NCI-H2107 treated with DMSO at 0.1 percent for 48 hours (cell line): ENCODE measurements around the gene OR4D11.
"Not testable (repeated sequence)": the region's sequence is repeated elsewhere in the genome, so short reads cannot be mapped to it uniquely, and the experiment has no call there.

ENCODE experiments used
- DNase-seq: peaks from one replicate; lab custom pipeline; 2025; ENCODE audit not compliant: unreplicated experiment; lab: John Stamatoyannopoulos, UW

The OR4D11 gene

DNA sequence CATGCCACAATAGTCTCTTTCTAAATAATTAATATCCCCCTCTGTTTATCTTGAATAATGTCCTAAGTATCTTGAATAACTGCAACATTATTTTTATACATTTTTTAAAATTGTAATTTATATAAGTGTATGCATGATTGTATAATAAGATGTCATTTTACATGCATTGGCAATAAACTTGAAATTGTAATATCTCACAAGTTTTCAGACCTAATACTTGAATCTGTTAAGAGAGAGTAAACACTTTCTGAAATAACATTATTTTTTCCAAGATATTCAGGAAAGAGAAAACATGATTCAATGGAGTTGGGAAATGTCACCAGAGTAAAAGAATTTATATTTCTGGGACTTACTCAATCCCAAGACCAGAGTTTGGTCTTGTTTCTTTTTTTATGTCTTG, at the start of gene OR4D11:
Gene OR4D11, plus strand, starts transcription at position 301 of the 400 bp plus-strand sequence. Its CDS starts 0 bp downstream, at position 301.
- DNase-seq: no peak

DNA sequence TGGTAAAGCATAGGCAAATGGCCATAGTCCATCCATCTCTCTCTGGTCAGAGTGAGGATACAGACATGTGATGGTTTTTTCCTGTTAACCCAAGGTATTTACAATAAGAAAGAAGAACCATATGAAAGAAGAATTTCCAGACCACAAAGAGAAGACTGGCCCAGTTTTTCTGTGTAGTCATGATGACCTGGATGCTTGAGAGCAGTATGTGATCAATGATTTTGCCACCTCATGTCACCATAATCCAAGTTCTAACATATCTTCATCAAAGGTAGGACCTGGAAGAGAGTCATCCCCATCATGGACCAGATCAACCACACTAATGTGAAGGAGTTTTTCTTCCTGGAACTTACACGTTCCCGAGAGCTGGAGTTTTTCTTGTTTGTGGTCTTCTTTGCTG, 46.7 kb upstream of the OR4D11 start, which contains the start of gene OR4D6:
Gene OR4D6, plus strand, starts transcription at position 301 of the 400 bp plus-strand sequence. Its CDS starts 0 bp downstream, at position 301.
- no peak for DNase-seq

DNA sequence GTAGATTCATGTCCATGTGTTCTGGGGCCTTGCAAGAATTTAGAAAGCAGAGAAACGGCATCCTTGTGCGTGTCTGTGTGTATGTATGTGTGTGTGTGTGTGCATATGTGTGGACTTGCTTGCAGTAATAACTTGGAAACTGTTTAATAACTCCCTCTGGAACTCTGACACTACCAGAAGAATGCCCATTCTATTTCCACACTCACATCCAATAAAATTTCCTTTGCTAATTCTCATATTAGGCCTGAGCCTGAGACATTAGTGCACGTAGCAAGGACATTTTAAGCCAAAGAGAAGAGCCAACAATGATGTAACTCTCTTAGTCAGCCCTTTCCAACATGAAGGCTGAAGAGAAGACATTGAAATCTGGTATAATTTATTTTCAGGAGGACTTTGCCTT, 43.5 kb upstream of the OR4D11 start:
- DNase-seq: no peak

DNA sequence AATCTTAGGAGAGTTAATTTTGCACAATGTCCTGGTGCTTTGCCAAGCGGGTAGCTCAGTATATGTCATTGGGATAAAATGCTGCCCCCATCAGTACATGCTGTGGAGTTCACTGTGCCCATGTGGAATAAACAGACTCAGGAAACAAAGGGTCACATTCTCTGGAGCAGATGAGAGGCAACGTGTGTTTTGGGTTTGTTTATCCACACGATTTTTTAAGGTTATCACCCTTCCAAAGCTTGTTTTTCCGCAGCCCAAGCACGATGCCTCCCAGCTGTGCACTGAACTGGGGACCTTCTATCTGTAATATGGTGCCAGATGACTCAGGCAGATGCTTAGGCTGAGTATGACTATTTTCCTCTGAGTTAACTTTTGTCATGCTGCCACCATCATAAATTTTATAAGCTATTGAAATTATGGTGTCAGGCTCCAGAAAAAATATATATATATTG, 40.2 kb upstream of the OR4D11 start:
- no peak for DNase-seq

DNA sequence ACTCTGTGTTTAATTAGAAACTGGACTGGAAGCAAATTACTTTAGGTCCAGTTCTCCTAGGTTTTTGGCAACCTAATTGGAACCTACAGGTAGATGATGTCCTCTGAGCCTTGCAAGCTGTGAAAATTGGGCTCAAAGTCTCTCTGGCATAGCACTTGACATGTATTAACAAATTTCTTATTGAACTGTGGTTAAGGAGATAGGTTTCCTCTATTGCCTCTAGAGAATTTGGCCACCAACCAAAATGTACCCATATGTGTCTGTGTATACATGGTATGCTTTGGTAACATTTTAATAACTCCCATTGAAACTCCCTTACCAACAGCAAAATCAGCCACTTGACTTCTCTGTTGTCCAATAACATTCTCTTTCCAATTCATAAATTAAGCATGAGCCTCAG, 30.4 kb upstream of the OR4D11 start, which contains the start of gene OR4D10:
Gene OR4D10, plus strand, starts transcription at position 301 of the 400 bp plus-strand sequence. CDS start 4,115 bp downstream, outside the sequence.
- DNase-seq: no peak

DNA sequence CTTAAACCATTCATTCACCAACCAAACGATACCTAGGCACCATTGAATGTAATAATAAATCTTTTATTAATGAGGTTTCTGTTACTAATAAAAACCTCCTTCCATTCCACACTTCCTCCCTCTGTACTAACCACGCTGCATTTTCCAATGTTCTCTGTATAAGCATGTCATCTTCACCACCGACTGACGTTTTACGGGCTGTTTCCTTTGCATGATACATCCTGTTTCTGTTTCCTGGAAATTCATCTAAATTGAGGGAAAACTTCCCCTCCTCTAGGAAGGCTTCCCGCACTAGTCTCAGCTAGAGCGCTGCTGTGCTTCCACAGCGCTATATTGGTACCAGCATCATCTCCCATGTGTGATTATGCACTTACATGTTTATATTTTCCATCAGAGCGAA, 28.2 kb upstream of the OR4D11 start:
- DNase-seq: no peak

DNA sequence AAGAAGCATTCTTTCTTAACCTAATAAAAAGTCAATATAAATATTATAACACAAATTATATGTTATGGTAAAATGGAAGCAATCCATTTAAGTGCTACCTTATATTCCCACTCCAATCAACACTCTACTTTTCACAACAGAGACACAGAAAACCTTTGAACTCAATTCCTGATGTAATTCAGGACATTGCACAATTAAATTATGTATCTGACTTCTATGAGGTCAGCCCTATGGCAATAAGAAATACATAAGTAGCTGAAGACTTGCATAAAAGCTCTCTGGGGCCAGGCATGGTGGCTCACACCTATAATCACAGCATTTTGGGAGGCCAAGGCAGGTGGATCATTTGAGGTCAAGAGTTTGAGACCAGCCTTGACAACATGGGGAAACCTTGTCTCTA, 23.5 kb upstream of the OR4D11 start:
- DNase-seq: no peak

DNA sequence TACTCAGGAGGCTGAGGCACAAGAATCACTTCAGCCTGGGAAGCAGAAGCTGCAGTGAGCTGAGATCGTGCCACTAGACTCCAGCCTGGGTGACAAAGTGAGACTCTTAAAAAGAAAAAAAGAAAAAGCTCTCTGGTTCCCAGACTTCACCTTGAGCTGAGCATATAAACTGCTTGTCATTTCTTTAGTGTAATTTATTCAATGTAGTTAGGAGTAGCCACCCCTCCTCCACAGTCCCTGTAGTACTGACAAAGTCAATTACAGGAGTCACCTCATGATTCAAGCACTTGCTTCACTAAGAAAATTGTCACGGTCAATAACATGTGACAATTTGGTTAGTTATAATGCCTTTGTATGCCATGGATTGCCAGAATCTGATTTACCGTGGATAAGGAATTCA, 23.0 kb upstream of the OR4D11 start:
- DNase-seq: no peak

DNA sequence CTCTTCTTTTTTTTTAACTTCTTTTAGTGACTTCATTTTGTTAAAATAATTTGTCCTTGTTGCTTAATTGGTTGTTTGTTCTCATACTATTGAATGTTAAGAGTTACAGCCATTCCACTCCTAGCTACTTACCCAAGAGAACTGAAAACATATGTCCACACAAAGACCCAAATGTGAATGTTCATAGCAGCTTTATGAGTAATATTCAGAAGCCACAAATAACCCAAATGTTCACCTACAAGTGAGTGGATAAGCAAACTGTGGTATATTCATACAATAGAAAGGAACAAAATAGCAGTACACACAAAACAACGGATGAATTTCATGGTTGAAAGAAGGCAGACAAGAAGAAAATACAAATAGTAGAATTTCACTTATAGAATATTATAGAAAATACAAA, 1.4 kb upstream of the OR4D11 start:
- no peak for DNase-seq

DNA sequence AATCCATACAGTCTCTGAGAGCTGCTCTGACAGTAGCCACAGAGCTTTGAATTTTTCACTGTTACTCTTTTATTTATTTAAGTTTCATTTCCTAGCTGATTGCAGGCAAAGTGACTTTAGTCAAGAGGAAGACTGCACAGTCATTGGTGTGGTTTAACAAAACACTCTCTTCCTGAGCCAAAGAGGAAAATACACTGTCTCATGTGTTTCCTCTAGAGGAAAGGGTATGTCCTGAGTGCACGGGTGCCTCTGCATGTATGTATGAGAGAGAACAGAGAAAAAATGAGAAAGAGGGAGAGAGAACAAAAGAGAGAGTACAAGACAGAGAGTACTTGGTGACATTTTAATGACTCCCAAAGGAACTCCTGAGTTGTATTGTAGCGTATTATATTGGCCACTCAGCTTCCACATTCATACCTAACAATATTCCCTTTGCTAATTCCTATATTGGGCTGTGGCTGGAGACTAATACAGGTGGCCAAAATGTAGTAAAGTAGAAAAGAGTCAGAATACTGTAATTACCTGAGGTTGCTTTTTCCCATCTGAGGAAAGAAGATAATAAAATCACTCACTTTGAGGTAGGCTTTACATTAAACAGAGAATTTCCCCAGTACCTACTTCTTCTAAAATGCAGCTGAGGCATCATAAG, 7.7 kb downstream of the OR4D11 start, which contains the start of gene OR4D9:
Gene OR4D9, plus strand, starts transcription at position 599 of the 649 bp plus-strand sequence. CDS start 3,374 bp downstream, outside the sequence.
- no peak for DNase-seq

DNA sequence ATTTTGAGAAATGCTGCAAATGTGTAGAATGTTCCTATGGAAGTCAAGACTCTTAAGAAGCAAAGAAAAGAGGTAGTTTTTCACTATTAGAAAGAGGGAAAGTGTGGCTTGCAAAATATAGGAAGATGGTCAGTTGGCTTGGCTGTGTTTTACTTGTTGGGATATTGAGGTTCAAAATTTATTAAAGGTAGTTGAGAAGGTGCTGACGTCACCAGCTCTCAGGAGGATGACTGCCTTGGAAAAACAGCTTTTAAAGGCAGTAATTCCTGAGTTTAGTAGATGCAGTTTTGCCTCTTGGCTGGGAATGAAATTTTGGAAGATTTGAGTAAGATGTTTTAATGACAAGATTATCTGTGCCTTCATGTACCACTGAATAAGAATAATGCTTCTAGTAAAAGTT, 8.3 kb downstream of the OR4D11 start:
- DNase-seq: no peak

DNA sequence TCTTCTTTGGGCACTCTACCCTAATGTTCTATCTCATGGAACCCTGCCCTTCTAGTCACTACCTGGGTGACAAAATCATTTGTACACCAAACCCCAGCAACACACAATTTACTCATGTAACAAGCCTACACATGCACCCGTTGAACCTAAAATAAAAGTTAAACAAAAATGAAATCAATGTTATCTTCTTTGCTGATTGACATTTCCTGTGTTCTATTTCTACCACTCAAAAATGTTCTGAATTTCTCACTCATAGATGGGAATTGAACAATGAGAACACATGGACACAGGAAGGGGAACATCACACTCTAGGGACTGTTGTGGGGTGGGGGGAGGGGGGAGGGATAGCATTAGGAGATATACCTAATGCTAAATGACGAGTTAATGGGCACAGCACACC, 16.8 kb downstream of the OR4D11 start:
- DNase-seq: not testable (repeated sequence)

DNA sequence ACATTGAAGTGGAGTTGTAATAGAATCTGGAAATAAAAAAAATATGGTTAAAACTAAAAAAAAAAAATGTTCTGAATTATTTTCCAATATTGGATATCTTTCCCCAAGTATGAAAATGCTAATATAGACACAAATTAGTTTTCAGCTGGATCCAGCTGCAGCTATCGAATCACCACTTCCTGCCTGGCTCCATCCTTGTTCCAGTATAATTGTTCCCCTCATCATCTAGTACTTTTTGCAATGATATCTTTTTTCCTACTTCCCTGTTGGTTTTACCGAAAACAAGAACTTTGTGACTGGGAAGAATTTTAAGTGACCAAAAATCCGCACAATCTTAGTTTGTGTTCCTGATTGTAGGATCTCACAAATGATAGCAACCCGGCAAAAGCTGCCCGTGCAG, 17.4 kb downstream of the OR4D11 start:
- DNase-seq: no peak

DNA sequence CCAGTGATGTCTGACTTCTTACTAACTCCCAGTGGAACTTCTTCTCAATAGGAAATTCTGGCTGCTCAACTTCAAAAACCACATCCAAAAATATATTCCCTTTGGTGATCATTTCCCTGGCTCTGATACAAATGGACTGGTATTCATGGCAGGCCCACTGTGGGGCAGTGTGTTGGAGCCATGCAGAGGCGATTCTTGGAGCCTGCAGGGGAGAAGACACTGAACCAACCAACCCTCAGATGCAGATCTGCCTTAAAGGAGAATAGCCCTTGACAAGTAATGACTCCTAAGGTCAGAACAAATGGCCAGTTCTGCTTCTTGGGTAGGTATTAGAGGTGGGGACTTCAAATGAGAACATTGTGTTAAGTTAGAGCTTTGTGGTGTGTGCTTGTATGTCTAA, 20.2 kb downstream of the OR4D11 start:
- no peak for DNase-seq

DNA sequence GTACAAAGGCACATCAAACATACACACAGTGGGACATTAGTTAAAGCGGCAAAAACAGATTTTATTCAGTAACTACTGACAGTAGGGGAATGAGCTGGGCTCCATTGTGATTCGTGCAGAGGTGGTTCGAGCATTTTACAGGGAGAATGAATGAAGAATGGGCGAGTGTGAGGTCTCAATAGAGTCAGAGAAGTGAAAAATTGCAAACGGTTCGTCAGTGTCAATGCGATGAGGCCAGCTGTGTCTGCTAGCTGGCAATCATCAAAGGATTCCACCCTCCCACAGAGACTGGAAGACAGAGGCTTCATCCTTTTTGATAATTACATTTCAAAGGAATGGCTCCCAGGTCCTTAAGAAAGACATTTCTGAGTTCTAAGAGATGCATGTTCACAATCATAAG, 25.3 kb downstream of the OR4D11 start:
- DNase-seq: no peak

DNA sequence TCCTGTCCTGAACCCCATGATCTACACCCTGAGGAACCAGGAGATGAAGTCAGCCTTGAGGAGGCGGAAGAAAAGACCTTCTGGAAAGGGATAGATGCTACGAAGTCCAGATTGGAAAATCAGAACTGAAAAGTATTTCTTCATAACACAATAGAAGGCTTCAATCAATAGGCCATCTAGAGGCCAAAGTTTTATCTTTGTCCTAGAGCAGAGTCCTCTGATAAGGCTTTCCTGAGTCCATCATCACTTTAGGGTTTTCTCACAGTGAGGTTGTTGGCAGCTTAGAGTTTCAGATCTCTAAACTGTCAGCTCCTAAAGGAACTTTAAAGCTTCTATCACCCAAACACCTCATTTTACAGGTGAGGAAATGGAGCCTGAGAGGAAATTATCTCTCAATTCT, 29.2 kb downstream of the OR4D11 start:
- no peak for DNase-seq

DNA sequence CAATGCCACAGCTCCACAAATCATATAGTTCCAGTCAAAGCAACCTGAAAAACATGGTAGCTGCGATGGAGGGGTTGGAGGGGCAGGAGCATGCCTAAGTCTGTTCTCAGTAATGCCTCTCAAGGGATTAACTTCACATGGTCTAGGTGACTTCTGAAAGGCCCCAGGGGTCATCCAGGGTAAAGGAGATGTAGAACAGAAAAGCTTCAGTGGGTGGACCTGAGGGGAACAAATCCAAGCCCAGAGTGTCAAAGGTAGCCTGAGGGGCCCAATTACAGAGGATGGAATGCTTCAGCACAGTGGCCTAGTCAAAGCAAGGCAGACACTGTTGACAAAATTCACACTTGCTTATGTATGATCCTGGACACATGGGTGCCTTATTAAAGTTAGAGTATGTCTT, 31.3 kb downstream of the OR4D11 start:
- DNase-seq: no peak

DNA sequence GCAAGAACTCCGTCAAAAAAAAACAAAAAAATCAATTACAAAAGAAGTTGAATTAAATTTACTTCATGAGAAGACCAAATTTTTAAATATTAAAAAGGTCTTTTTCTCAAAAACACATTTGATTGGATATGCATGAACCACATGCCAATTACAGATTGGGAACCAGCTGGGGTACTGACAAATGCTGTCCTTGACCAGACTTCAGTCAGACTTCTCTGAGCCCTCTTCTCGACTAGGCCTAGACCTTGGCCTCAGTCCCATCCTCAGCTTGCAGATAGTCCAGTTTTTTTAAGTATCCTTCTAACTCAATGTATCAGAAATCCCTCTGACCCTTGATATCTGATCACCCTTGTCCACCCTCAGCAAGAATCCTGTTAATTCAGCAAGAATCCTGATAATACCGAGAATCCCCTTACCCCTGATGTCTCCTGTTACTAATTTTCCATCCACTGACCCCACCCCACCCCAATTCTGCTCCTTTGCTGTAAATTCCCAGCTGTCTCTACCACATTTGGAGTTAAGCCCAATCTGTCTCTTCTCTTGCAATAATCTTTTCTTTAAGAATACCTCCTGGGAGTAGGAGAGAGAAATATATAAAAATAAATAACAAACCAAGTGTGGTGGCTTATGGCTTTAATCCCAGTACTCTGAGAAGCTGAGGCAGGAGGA, 38.9 kb downstream of the OR4D11 start:
- no peak for DNase-seq

DNA sequence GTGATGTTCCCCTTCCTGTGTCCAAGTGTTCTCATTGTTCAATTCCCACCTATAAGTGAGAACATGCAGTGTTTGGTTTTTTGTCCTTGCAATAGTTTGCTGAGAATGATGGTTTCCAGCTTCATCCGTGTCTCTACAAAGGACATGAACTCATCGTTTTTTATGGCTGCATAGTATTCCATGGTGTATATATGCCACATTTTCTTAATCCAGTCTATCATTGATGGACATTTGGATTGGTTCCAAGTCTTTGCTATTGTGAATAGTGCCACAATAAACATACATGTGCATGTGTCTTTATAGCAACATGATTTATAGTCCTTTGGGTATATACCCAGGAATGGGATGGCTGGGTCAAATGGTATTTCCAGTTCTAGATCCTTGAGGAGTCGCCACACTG, 40.3 kb downstream of the OR4D11 start:
- not testable (repeated sequence) for DNase-seq

DNA sequence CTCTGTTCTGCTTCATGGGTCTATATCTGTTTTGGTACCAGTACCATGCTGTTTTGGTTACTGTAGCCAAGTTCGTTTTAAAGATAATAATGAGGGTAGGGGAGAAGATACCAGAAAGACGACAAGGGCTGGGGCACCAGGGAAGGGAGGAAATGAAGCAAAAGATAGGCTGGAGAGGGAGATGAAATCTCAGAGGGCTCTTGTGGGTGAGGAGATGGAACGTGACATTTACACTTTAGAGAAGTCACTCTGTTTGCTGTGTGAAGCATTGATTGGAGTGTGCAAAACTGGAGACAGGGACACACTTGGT, 41.4 kb downstream of the OR4D11 start:
- DNase-seq: no peak

DNA sequence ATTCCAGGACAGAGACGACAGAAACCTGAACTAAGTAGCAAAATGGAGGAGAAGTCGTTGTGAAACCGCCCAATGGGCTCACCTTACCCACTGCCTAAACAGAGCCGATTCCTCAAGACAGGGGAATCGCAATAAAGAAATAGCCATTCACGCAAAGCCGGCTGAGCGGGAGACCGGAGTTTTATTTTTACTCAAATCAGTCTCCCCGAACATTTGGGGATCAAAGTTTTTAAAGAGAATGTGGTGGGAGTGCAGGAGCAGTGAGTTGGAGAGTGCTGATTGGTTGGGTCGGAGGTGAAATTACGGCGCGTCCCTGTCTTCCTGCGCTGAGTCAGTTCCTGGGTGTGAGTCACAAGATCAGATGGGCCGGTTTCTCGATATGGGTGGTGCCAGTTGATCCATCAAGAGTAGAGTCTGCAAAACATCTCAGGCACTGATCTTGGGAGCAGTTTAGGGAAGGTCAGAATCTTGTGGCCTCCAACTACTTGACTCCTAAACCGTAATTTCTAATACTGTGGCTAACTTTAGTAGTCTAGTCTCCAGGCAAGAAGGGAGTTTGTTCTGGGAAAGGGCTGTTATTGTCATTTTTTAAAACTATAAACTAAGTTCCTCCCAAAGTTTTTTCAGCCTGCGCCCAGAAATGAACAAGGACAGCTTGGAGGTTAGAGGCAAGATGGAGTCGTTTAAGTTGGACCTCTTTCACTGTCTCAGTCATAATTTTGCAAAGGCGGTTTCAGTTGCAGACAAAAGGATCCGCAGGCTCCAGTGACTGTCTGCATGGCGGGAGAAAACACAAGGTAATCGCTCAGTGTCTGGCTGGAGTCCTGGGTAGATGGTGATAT, 42.0 kb downstream of the OR4D11 start:
- no peak for DNase-seq
